HG02759 (cell line): ENCODE measurements around the gene C17orf113.
"Not testable (repeated sequence)": the region's sequence is repeated elsewhere in the genome, so short reads cannot be mapped to it uniquely, and the experiment has no call there.

Source experiments
- ATAC-seq: cut with Tn5 transposase; IDR thresholded peaks from one replicate; pipeline ENCODE4 v1.9.1; 2021; ENCODE audit warnings: mild to moderate bottlenecking, moderate library complexity; ENCODE audit not compliant: unreplicated experiment

C17orf113 gene

DNA sequence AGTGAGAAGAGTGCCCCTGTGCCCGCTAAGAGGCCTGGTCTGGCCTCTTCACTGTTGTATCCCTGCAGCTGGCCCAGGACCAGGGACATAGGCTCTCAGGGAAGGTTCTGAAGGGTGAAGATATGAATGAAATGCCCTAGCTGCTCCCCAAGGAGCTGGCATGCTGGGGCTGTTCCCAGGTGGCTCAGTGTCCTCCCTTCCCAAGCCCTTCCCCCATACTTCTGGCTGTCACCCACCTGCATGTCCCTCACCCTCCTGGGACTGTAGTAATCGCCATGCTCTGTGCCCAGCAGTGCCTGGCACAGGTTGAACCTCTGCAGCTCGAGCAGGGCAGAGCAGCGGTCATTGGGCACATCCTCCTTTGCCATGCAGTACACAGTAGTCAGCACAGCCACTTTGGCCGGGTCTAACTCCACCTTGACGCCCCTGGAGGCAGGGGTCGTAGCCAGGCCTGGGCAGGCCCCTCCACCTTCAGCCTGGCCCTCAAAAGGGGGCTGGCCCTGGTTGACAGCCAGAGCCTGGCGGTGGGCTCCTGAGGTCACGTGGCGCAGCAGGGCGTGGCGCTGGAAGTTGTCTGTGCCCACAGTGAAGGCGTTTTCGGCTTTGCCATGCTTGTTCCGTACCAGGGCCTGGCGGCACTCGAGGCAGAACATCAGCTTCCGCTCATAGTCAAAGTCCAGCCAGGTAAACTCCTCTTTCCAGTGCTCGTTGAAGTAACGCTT lies 7.6 kb downstream of the C17orf113 start:
- no peak for ATAC-seq

DNA sequence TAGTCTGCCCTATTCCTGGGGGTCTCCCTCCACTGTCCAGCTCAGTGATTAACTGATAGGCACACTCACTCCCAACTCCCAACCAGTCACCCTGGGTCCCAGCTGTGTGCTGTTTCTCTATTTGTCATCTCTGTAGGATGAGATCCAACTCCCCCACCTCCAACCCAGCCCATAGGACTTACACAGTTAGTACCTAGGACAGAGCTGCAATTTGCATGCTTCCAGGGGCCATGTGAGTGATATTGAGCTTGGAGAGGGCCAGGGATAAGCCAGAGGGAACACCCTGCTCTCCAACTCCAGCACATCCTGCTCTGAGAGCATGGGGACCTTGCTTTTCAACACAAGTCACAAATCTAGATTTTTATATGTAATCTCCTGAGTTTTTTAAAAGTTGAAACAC lies 8.8 kb downstream of the C17orf113 start:
- no peak for ATAC-seq

DNA sequence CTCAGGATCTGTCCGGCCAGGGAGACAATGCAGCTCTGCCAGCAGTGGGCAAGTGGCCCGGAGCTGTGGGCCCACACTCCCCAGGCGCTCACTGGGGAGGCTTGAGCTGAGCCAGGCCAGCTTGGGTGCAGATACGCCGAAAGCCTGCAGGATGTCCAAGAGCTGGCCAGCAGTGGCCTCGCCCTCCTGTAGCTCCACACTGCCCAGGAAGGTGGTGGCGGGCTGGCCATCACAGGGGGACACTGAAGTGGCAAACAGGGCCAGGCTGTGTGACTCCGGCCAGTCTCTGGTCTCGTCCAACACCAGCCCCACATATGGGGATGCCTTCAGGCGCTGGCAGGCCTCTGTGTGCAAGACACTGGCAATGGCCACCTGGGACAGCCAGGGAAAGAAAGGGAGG lies 9.6 kb downstream of the C17orf113 start:
- ATAC-seq, result no peak

DNA sequence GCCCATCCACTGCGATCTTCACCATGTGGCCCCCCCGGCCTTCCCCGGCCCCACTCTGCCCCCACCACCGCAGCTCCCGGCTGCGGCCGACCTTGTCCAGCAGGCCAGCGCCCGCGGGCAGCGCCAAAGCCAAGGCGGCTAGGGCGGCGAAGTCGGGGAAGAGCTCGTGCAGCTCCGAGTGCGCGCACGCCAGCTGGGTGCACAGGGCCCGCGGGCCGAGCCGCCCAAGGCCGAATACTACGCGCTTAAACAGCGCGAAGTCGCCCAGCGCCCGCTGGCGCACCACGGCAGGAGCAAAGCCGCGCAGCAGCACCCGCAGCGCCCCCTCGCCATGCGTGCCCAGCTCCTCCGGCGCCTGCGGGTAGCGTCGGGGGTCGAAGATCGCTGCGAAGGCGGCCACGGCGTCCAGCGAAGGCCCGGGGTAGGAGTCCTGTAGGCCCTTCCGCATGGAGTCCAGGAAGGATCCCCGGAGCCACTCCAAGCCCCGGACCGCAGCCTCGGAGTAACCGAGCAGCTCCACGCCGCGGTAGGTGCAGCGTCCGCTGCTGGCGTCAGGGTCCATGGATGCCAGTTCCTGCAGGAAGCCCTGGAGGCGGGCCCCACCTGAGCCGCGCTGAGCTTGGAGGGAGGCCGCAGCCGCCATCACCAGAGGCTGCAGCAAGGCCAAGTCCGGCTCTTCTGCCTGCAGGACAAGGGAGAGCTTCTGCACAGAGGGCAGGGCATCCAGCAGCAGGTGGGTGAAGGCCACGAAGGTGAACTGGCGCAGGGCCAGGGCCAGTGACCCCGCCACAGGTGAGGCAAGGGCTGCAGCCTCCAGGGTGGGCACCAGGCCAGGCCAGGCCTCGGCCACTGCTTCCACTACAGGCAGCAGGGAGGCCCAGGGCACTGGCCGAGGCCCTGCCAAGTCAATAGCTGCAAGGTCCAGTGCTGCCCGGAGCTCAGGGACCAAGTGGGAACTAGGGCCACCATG lies 10.3 kb downstream of the C17orf113 start:
- no peak for ATAC-seq

DNA sequence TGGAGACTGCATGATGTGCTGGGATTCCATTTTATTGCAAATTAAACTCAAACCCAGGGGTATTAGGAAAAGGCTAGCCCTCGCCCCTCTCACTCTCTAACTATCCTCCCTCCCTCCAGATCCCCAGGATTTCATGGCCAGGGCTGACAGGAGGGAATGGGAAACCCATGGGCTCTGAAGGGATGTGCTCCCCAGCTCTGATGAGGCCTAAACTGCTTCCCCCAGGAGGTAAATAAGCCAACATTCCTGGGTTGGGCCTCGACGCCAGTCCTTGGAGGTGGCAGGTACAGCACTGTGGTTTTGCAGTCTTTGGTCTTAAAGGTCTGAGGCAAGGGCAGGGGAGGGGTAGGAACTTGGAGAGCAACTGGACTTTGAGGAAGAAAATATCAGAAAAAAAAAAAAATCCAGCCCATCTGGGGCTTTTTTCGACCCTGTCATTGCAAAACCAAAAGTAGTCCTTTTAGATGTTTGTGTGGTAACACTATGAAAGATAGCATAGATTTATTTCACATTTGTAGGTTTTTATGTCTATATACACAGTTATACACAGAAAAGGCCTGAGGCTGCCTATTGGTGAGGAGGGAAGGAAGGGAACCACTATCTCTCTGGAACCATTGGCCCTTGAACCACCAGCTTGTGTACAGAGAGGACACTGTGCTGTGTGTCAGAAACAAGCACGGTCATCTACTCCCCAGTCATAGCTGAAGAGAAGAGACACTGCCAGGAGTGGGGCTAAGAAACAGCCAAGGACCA lies 12.0 kb downstream of the C17orf113 start:
- no peak for ATAC-seq

DNA sequence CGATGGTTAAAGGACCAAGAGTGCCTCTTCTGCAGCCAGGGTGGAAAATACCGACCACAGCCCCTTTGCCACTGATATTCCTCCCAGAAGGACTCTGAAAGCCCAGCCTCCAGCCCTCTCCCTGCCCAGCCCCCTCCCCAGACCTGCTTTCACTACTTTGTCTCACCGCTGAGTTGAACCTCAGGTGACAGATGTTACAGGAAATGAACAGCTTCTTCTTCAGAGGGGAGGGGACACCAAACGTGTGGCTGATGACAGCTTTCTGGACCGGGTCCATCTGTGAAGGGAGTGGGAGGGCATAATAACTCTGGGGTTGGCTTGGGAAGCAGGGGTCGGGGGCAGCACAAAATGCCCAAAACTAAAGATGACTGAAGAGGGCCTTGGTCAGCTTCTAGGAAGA lies 16.3 kb downstream of the C17orf113 start:
- no peak for ATAC-seq

DNA sequence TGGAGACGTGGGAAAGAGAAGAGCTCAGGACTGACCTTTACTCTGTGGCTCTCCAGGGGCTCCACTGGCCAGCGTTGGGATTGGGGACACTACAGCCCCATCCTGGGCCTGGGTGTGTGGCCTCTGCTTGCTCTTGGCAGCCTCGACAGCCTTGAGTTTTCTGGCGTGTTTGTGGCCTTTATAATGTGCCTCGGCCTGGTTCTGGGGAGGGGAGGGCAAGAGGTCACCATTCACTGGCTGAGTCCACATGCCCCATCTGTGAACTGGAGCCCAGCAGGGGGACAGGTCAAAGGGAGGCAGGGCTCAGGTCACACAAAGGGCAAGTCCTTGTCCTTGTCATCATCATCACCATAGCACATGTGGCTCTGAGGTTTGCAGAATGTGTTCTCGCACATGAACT lies 18.8 kb downstream of the C17orf113 start:
- ATAC-seq, result no peak

DNA sequence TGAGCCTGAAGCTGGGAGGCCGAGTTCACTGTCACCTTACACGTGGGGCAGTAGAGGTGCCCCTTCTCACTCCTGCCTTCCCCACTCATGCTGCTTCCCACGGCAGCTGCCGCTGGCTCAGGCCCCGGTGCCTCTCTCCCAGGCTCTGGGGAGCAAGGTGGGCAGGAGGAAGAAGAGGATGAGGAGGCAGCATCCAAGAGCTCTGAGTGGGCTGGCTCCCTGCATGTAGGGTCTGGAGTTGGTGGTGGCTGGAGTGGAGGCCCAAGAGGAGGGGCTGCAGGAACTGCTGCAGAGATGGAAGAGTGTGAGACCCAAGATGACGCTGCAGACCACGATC lies 21.6 kb downstream of the C17orf113 start:
- ATAC-seq, result no peak

DNA sequence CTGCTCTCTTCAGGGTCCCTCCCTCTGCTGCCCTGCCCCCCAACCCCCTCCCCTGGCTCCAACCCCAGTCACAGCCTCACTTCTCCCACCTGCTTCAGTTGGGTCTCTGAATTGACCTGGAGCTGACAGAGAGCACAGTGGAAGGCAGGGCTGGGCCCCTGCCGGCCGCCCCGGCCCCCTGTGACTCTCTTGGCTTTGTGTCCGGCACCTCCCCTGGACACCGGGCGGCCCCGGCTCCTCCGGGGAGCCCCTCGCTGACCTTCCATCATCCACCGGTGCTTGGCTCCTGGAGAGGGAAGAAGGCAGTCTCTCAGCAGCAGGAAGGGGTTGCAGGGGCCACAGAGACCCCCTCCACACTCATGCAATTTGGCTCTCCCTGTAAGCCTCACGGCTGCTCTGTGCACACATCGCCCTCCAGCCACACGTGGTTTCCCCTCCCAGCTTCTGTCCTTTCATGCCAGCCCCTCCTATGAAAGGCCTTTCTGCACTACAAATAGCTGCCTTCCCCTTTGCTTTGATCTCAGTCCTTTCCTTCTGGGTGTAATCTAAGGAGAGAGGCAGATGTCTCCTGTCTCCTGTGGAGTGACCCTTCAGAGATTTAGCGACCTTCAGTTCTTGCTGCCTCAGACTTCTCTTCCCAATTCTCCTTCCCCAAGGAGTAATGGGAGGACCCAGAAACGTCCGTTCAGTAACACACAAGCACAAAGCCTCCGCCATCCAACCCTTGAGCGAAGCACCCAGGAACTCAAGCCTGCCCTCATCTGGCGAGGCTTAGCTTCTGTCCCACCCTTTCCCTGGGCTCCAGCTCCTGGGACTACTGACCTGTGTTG lies 22.2 kb downstream of the C17orf113 start:
- no peak for ATAC-seq

DNA sequence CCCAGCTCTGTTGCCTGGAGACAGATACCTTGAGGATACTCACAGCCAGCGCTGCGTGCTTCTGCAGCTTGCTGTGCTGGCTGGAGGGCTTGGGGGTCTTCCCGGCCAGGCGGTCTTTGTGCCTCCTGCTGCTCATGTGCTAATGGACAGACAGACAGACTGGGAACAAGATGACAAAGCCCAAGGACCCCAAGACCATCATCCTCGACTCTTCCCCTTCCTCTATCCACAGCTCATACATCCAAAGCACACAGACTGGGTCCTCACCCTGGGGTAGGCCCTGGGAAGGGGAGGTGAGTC lies 22.9 kb downstream of the C17orf113 start:
- no peak for ATAC-seq

DNA sequence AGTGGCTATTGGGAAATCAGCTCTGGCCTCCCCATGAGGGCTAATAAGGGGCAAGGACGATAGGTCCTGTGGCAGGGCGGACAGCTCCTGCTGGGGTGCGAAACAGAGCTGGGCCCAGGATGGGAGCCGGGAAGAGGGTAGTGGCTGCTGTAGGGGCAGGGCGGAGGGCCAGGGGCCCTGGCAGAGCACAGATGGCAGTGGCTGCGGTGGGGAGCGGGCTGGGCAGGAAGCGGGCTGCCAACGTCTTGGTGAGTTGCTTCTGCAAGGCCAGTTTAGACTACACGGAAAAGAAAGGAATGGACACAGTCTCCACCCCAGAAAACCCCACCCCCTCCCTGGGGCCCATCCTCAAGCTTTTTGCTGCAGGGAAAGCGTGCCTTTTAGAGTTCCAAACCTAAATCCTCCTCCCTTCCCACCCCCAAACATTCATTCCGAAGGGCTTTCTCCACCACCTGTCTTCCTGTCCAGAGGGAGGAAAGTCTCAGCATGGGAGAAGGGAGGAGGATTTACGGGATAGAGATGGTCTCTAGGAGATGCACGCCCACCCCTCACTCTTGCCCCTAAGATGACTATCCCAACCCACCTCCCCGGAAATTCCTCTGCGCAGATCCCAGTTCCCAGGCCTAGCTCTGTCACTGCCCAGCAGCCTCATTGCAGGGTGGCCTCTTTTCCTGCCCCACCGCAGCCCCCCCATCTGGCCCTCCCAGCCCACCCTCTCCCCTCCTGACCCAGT lies 23.4 kb downstream of the C17orf113 start:
- ATAC-seq, result no peak

DNA sequence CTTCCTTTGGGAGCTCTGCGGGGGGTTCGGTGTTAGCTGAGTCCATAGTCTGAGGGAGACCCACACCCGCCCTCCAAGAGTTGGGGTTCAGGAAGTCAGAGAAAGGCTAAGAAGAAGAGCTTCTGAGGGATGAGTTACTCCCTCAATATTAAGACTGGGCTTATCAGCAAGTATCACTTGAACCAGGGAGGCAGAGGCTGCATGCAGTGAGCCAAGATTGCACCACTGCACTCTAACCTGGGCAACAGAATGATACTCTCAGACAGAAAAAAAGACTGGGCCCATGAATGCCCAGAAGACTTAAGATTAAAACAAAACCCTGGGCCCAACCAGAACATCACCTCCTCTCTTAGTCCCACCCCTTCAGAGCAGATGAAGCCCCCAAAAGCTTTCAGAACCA lies 24.5 kb downstream of the C17orf113 start:
- ATAC-seq, result no peak

DNA sequence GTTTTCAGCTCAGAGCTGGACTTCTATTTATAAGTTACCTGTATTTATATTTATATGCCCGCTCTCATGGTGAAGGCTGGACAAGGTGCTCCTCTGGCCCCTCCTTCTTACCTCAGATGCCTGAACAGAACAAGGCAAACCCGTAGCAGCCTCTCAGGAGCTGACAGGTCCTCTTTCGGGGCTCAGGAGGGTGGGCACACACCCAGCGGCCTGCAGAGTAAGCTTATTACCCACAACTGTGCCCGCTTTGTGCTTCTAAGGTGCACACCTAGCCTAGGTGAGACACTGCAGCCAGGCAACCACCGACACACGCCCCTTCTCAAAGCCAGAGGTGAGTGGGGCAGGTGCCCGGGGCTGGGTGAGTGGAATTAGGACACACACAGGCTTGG lies 25.2 kb downstream of the C17orf113 start:
- ATAC-seq, result no peak

DNA sequence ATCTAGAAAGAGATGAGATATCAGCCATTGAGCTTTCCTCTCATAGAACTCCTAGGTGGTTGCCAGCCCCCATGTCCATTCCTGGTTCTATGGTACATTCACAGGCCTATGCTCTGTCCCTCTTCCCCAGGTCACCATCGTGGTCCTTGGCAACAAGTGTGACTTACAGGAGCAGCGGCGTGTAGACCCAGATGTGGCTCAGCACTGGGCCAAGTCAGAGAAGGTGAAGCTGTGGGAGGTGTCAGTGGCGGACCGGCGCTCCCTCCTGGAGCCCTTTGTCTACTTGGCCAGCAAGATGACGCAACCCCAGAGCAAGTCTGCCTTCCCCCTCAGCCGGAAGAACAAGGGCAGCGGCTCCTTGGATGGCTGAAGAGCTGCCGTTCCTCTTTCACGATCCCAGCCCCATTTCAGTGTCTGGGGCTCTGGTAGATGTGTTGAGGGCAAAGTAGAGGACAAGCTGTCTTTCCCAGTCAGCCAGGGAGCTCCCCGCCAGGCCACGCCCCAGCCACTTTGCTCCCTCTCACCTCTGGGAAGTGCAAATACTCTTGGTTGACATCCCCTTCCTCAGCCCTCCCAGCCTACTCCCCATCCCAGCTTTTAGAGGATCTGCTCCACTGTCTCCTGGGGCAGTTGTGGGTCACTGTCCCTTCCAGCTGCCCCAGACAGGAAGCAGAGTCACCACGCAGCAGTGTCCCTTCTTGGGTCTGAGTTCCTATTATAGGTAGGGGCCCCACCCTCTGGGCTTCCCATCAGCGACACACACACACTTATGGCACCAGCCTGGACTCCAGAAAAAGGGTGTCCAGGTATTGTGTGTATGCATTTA lies 26.7 kb downstream of the C17orf113 start:
- ATAC-seq, result no peak

DNA sequence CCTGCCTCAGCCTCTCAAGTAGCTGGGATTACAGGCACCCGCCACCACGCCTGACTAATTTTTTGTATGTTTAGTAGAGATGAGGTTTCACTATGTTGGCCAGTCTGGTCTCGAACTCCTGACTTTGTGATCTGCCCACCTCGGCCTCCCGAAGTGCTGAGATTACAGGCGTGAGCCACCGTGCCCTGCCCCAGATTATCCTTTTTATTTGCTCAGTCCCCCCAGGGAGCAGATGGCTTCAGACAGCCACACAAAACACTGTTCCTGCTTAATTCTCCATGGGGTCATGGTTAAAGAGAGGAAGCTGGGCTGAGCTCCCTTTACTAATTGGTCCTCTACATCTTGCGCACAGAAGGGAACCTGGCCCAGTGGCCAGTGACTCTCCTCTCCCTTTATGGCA lies 29.6 kb downstream of the C17orf113 start:
- not testable (repeated sequence) for ATAC-seq

DNA sequence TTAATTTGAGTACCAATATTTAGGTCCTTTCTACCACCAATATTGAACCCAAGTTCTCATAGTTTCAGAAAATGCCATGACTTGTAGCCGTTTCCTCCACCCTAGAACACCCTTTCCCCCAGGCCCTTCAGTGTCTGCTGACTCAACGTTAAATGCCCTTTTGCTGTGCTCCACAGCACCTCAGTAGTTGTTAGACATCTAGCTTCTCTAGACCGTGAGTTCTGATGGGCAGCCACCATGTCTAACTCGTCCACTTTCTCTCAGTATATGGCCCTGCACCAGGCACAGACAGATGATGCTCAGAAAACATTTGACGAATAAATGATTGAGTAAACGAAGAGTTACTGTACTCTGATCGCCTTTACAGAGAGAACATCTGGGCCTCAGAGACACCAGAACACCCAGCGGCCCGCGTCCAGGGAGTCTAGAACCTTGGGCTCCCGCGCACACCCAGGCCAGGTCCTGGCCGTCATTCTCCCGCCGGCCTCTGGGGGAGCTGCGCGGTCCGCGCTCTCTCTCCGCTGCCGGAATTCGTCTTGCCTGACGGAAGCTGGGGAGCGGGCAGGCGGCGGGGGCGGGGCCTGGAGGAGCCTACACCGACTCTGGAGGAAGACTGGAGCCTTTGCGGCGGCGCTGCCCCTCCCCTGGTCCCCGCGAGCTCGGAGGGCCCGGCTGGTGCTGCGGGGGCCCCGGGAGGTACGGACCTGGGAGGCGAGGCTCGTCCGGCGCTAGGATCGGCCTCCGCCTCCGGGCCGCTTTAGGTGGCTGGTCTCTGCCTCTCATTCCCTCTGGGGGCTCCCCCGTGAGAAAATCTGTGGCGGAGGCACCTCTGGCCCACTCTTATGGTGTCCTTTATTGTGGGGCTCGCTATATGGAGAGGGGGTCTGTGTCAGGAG lies 30.6 kb downstream of the C17orf113 start, which contains the start of gene NKIRAS2:
NKIRAS2 (plus strand) TSS at position 582 of the 896 bp plus-strand sequence. CDS start 1,488 bp downstream, outside the sequence.
- ATAC-seq, result peak; percentile 67

DNA sequence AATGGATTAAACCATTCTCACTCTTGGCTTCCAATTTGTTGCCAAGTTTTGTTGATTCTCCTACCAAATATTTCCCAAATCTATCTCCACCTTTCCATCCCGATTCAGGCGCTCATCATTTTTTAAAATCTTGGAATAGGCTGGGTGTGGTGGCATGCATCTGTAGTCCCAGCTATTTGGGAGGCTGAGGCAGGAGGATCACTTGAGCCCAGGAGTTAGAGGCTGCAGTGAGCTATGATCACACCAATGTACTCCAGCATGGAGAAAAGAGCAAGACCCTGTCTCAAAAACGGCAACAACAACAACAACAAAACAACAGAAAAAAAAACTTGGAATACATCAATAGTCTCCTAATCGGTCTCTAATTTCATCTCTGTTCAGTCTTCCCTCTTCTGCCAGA lies 31.4 kb downstream of the C17orf113 start:
- no peak for ATAC-seq

DNA sequence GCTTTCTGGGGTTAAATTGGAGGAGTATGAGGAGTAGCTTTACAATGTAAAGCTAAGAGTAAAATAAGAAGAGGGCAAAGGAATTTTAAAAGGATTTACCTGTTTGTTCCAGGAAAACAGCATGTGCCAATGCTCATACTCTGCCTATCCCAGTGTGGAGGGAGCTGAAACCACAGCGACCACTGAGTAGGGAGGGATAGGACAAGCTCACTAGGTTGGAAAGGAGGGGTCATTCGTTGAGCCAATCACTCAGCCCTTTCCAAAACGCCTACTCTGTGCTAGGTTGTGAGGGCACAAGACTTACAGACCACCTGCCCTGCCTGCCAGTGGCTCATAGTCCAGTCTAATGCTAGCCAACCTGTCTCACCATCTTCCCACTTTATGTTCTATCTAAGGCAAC lies 32.1 kb downstream of the C17orf113 start:
- ATAC-seq, result no peak
